ENCODE measurements around the gene DACT2.

Gene DACT2

GRCh38 chr6:168347615-168348014 is 28.0 kb upstream of the DACT2 start:
- no peak for TF ChIP-seq TSHZ2 (CRISPR knock-in tag; IDR thresholded peaks at IDR 0.05)
- TF ChIP-seq ZFP30 (CRISPR knock-in tag; IDR thresholded peaks at IDR 0.05): no peak
- TF ChIP-seq ARNTL (CRISPR knock-in tag; IDR thresholded peaks at IDR 0.05; ENCODE audit: borderline replicate concordance, low read depth): no peak
- TF ChIP-seq GLIS3 (CRISPR knock-in tag; IDR thresholded peaks at IDR 0.05): no peak
- no peak for TF ChIP-seq ISL1 (CRISPR knock-in tag; IDR thresholded peaks at IDR 0.05)
- no peak for TF ChIP-seq ESRRG (CRISPR knock-in tag; IDR thresholded peaks at IDR 0.05)
- no peak for ATAC-seq

GRCh38 chr6:168347053-168347452 is 27.5 kb upstream of the DACT2 start:
- TF ChIP-seq POU6F1 (CRISPR knock-in tag; IDR thresholded peaks at IDR 0.05; ENCODE audit: borderline replicate concordance, low read depth): no peak
- no peak for TF ChIP-seq TCF4 (CRISPR knock-in tag; IDR thresholded peaks at IDR 0.05; ENCODE audit: borderline replicate concordance)
- TF ChIP-seq RARB (CRISPR knock-in tag; IDR thresholded peaks at IDR 0.05): no peak
- no peak for TF ChIP-seq TOX (CRISPR knock-in tag; IDR thresholded peaks at IDR 0.05; ENCODE audit: borderline replicate concordance)
- TF ChIP-seq ZFP3 (CRISPR knock-in tag; IDR thresholded peaks at IDR 0.05): no peak
- TF ChIP-seq TSHZ2 (CRISPR knock-in tag; IDR thresholded peaks at IDR 0.05): no peak
- TF ChIP-seq OSR1 (CRISPR knock-in tag; IDR thresholded peaks at IDR 0.05): no peak
- no peak for TF ChIP-seq GLIS3 (CRISPR knock-in tag; IDR thresholded peaks at IDR 0.05)
- TF ChIP-seq ISL1 (CRISPR knock-in tag; IDR thresholded peaks at IDR 0.05): no peak
- TF ChIP-seq SNAI2 (CRISPR knock-in tag; IDR thresholded peaks at IDR 0.05): no peak
- TF ChIP-seq BACH2 (CRISPR knock-in tag; IDR thresholded peaks at IDR 0.05; ENCODE audit: borderline replicate concordance): no peak
- no peak for TF ChIP-seq PATZ1 (CRISPR knock-in tag; IDR thresholded peaks at IDR 0.05; ENCODE audit: borderline replicate concordance)
- TF ChIP-seq PPARA (CRISPR knock-in tag; IDR thresholded peaks at IDR 0.05; ENCODE audit: borderline replicate concordance): no peak
- TF ChIP-seq ARNTL (CRISPR knock-in tag; IDR thresholded peaks at IDR 0.05; ENCODE audit: borderline replicate concordance, low read depth): no peak
- TF ChIP-seq ZFP30 (CRISPR knock-in tag; IDR thresholded peaks at IDR 0.05): no peak
- ATAC-seq: no peak

- ATAC-seq: no peak
- TF ChIP-seq TOX (CRISPR knock-in tag; IDR thresholded peaks at IDR 0.05; ENCODE audit: borderline replicate concordance) (no peak), GLIS3 (CRISPR knock-in tag; IDR thresholded peaks at IDR 0.05) (no peak), CSRNP3 (CRISPR knock-in tag; IDR thresholded peaks at IDR 0.05) (no peak), ZC3H10 (CRISPR knock-in tag; IDR thresholded peaks at IDR 0.05) (no peak)
These were observed 26.5 kb upstream of the DACT2 start for GRCh38 chr6:168345896-168346754.
